PC-9 (cell line): ENCODE measurements around the gene SLC22A14.

Experiments used
- EZH2 ChIP-seq: fragments of 200-600 bp; sonication (generic); IDR thresholded peaks from 2 replicates; pipeline ENCODE4 v1.8.0; 2017; ENCODE audit warnings: antibody characterized with exemption, low read depth
- TF ChIP-seq, protein P1 (sequence below): fragments of 200-600 bp; sonication (generic); conservative IDR thresholded peaks from 2 replicates; pipeline ENCODE4 v1.6.1; 2017; ENCODE audit warnings: mixed run types, antibody characterized with exemption, mild to moderate bottlenecking, moderate library complexity

DNA sequence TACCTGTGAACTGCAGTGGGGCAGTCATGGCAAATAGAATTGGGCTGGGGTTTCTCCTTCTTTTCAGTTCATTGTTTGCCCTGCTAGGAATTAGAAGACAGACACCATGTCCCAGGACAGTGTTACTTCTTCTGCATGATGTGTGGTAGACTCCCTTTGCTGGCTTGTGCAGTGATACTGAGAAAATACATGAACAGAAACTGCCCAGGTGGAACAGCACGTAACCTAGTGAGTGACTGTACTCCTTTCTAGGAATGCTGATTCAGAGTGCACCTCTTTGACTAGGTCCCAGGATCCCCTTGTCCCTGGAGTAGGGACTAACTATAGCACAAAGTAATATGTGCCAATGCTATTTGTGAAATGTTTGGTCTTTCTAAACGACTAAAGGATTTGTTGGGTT lies 27.2 kb upstream of the SLC22A14 start:
- TF ChIP-seq, protein P1, sequence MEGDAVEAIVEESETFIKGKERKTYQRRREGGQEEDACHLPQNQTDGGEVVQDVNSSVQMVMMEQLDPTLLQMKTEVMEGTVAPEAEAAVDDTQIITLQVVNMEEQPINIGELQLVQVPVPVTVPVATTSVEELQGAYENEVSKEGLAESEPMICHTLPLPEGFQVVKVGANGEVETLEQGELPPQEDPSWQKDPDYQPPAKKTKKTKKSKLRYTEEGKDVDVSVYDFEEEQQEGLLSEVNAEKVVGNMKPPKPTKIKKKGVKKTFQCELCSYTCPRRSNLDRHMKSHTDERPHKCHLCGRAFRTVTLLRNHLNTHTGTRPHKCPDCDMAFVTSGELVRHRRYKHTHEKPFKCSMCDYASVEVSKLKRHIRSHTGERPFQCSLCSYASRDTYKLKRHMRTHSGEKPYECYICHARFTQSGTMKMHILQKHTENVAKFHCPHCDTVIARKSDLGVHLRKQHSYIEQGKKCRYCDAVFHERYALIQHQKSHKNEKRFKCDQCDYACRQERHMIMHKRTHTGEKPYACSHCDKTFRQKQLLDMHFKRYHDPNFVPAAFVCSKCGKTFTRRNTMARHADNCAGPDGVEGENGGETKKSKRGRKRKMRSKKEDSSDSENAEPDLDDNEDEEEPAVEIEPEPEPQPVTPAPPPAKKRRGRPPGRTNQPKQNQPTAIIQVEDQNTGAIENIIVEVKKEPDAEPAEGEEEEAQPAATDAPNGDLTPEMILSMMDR = no peak
- no peak for TF ChIP-seq EZH2
